ENCODE measurements around the gene TMEM145. TPM values are rescaled to one million over a fixed set of nuclear protein-coding genes. Genes with fewer than 3 reads are reported as not detected.

The TMEM145 gene
- polyA plus RNA-seq, 3 donors, result not detected

- H3K27me3 ChIP-seq (ENCODE audit: control insufficient read depth in 2 of 2, insufficient read depth in 2 of 2, low read length in 2 of 2), result no peaks in the 10 kb centered on the region
- H3K9ac ChIP-seq (ENCODE audit: insufficient read depth, low read length, poor library complexity, severe bottlenecking), result no peak overlapping the region
- no peak overlapping the region for H3K4me3 ChIP-seq (replicated peaks in 1 of 3; ENCODE audit: low read depth in 2 of 3, low read length in 3 of 3)
- H3K4me1 ChIP-seq (ENCODE audit: control insufficient read depth in 1 of 2, insufficient read depth in 2 of 2, low read length in 2 of 2), result peaks cover 26 to 30% of the 10 kb centered on the region in 2 donors
- H3K4me3 Mint-ChIP-seq, result no peak overlapping the region
- no peaks in the 10 kb centered on the region for H3K27me3 Mint-ChIP-seq (ENCODE audit: low read depth in 3 of 3)
- H3K36me3 ChIP-seq (replicated peaks in 1 of 2; ENCODE audit: control insufficient read depth in 1 of 2, insufficient read depth in 2 of 2, low read length in 2 of 2), result no peaks in the 10 kb centered on the region
- no peak overlapping the region for H3K4me2 ChIP-seq (replicated peaks; ENCODE audit: extremely low read depth, low read length, poor library complexity, severe bottlenecking)
- no peak overlapping the region for H2AFZ ChIP-seq (ENCODE audit: insufficient read depth, low read depth, low read length, poor library complexity, severe bottlenecking)
- no peak overlapping the region for H3K27ac Mint-ChIP-seq
- WGBS (ENCODE audit: insufficient coverage), result 100% methylated on average over 1 of the region's 1 CpG
- peaks cover 9 to 14% (median 10%) of the 10 kb centered on the region in 7 donors for H3K9me3 Mint-ChIP-seq
- TF ChIP-seq, protein P1, sequence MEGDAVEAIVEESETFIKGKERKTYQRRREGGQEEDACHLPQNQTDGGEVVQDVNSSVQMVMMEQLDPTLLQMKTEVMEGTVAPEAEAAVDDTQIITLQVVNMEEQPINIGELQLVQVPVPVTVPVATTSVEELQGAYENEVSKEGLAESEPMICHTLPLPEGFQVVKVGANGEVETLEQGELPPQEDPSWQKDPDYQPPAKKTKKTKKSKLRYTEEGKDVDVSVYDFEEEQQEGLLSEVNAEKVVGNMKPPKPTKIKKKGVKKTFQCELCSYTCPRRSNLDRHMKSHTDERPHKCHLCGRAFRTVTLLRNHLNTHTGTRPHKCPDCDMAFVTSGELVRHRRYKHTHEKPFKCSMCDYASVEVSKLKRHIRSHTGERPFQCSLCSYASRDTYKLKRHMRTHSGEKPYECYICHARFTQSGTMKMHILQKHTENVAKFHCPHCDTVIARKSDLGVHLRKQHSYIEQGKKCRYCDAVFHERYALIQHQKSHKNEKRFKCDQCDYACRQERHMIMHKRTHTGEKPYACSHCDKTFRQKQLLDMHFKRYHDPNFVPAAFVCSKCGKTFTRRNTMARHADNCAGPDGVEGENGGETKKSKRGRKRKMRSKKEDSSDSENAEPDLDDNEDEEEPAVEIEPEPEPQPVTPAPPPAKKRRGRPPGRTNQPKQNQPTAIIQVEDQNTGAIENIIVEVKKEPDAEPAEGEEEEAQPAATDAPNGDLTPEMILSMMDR (IDR thresholded peaks at IDR 0.05), result no peak
- intact Hi-C loops (cut with micrococcal nuclease), result no loop called here
- no peaks in the 10 kb centered on the region for H4K20me1 ChIP-seq (ENCODE audit: insufficient read depth, low read length)
- no peak for DNase-seq
- H3K4me1 Mint-ChIP-seq, result peaks cover 27% of the 10 kb centered on the region
- no peak overlapping the region for H3K27ac ChIP-seq (ENCODE audit: low read depth in 1 of 2, low read length in 2 of 2)
- no peaks in the 10 kb centered on the region for H3K79me2 ChIP-seq (ENCODE audit: insufficient read depth, low read length)
- peaks cover 11 to 17% of the 10 kb centered on the region in 2 donors for H3K36me3 Mint-ChIP-seq
- H3K9me3 ChIP-seq (replicated peaks in 1 of 2; ENCODE audit: control insufficient read depth in 1 of 2, insufficient read depth in 1 of 2, low read length in 2 of 2), result peaks cover 8 to 9% of the 10 kb centered on the region in 2 donors
These were observed 53.6 kb downstream of the TMEM145 start for GRCh38 chr19:42366673-42367072.

DNA sequence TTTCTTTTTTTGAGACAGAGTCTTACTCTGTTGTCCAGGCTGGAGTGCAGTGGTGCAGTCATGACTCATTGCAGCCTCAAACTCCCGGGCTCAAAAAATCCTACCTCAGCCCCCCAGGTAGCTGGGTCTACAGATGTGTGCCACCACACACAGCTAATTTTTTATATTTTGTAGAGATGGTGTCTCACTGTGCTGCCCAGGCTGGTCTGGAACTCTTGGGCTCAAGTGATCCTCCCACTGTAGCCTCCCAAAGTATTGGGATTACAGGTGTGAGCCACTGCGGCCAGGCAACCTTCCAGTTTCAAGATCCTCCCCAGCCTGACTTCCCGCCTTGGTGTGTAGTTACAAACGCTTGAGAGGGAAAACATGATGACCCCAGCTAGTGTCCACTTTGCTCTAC, 54.8 kb downstream of the TMEM145 start:
- H4K20me1 ChIP-seq (ENCODE audit: insufficient read depth, low read length), result no peaks in the 10 kb centered on the region
- no peaks in the 10 kb centered on the region for H3K36me3 ChIP-seq (replicated peaks in 1 of 2; ENCODE audit: control insufficient read depth in 1 of 2, insufficient read depth in 2 of 2, low read length in 2 of 2)
- H3K4me3 Mint-ChIP-seq, result no peak overlapping the region
- no peaks in the 10 kb centered on the region for H3K27me3 ChIP-seq (ENCODE audit: control insufficient read depth in 2 of 2, insufficient read depth in 2 of 2, low read length in 2 of 2)
- peaks cover 26% of the 10 kb centered on the region for H3K4me1 Mint-ChIP-seq
- peaks cover 26 to 29% of the 10 kb centered on the region in 2 donors for H3K4me1 ChIP-seq (ENCODE audit: control insufficient read depth in 1 of 2, insufficient read depth in 2 of 2, low read length in 2 of 2)
- TF ChIP-seq, protein P1 (IDR thresholded peaks at IDR 0.05), result no peak
- no CpG with 5 or more reads among the region's 4 CpGs for WGBS (ENCODE audit: insufficient coverage)
- H3K4me2 ChIP-seq (replicated peaks; ENCODE audit: extremely low read depth, low read length, poor library complexity, severe bottlenecking), result no peak overlapping the region
- H3K4me3 ChIP-seq (replicated peaks in 1 of 3; ENCODE audit: low read depth in 2 of 3, low read length in 3 of 3), result no peak overlapping the region
- peak overlapping the region in 2 of 7 donors; percentile 33 to 36 for H3K27ac Mint-ChIP-seq
- intact Hi-C loops (cut with micrococcal nuclease), result no loop called here
- H3K9me3 Mint-ChIP-seq, result peaks cover 9 to 14% (median 10%) of the 10 kb centered on the region in 7 donors
- H3K27me3 Mint-ChIP-seq (ENCODE audit: low read depth in 3 of 3), result no peaks in the 10 kb centered on the region
- no peak for DNase-seq
- no peak overlapping the region for H3K27ac ChIP-seq (ENCODE audit: low read depth in 1 of 2, low read length in 2 of 2)
- peaks cover 8 to 9% of the 10 kb centered on the region in 2 donors for H3K9me3 ChIP-seq (replicated peaks in 1 of 2; ENCODE audit: control insufficient read depth in 1 of 2, insufficient read depth in 1 of 2, low read length in 2 of 2)
- no peaks in the 10 kb centered on the region for H3K79me2 ChIP-seq (ENCODE audit: insufficient read depth, low read length)
- no peak overlapping the region for H2AFZ ChIP-seq (ENCODE audit: insufficient read depth, low read depth, low read length, poor library complexity, severe bottlenecking)
- no peak overlapping the region for H3K9ac ChIP-seq (ENCODE audit: insufficient read depth, low read length, poor library complexity, severe bottlenecking)
- H3K36me3 Mint-ChIP-seq, result peaks cover 9 to 20% of the 10 kb centered on the region in 2 donors
